ENCODE results near the gene CELF2.
"Not testable (repeated sequence)": the region's sequence is repeated elsewhere in the genome, so short reads cannot be mapped to it uniquely, and the experiment has no call there.

The CELF2 gene

DNA sequence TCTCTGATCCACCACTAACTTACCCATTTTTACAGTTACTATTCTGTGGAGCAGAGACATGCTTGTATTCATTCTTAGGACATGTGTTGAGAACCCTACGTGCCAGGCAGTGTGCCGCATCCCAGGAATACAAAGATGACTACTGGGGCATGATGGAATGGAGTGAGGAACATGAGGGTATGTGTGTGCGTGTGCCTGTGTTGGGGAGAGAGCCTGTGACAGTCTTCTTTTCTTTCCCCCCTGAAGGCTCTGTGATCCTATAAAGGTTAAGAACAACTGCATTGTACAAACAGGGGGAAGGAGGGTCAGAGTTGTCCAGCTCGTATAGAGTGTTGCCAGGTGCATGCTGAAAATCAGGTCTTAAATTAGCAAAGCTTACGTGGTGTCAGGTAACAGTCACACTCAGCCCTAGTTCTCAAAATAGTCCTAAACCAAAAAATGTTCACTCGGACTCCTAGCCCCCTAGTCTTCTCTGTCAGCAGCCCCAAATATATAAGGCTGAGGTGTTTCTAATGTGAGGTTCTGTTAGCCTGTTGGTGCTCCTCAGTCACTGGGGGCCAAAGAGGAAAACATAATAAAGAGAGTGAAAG, 161.9 kb downstream of the CELF2 start:
- no peak for DNase-seq

DNA sequence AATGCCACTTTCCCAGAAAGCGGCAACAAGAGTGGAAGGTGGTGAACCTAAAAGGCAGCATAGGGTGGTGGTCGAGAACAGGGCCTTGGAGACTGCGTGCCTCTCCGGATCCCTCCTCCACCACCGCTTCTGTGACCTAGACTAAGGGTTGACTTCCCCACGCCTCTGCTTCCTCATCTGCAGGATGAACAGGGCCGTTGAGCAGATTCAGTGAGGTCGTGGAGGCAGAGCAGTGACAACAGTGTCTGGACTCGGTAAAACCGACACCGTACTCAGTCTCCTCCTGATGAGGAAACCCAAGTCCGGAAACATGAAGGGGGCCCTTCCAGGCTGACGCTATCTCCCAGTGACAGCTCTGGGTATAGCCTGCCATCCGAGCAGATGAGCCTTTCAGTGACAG, 162.6 kb downstream of the CELF2 start:
- peak; percentile 70 for DNase-seq

DNA sequence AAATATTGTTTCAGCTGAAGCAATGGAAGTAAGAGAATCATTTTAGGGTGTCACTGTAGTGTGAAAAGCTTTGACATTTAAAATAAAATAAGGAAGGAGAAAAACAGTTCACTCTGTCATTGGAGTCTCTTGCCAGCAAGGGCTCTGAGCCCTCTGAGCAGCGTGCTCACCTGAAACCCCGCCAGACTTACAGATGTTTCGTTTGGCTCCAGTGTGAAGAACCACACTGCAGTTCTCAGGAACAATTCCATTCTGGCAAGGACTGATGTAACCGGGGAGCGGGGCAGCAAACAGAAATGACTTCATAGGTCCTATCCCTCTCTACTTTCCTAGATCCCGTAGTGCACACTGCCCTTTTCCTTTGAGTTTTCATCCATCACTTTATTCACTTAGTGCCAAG, 164.3 kb downstream of the CELF2 start:
- DNase-seq, result no peak

DNA sequence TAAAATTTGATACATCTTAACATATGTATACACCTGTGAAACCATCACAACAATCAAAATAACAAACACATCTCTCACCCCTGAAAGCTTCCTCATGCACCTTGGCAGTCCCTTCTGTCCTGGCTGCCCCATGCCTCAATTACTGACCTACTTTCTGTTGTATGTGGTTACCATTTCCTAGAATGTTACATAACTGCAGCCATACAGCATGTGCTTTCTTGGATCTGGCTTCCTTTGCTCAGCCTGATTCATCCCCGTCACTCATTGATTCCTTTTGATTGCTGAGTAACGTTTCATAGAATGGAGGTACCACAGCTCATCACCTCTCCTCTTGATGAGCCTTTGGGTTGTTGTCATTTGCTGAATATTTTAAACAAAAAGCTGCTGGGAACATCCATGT, 165.3 kb downstream of the CELF2 start:
- DNase-seq, result no peak

DNA sequence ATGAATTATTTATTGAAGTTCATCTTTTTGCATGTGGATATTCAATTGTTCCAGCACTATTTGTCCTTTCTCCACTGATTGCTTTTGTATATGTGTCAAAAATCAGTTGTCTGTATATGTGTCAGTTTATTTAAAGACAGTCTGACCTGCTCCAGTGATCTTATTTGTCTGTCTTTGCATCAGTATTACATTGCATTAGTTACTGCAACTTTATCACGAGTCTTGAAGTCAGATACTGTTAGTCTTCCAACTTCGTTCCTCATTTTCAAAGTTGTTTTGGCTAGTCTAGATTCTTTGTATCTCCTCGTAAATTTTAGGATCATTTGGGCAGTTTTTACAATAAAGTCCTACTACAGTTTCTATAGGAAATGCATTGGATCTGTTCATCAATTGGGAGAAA, 166.4 kb downstream of the CELF2 start:
- DNase-seq, result no peak

DNA sequence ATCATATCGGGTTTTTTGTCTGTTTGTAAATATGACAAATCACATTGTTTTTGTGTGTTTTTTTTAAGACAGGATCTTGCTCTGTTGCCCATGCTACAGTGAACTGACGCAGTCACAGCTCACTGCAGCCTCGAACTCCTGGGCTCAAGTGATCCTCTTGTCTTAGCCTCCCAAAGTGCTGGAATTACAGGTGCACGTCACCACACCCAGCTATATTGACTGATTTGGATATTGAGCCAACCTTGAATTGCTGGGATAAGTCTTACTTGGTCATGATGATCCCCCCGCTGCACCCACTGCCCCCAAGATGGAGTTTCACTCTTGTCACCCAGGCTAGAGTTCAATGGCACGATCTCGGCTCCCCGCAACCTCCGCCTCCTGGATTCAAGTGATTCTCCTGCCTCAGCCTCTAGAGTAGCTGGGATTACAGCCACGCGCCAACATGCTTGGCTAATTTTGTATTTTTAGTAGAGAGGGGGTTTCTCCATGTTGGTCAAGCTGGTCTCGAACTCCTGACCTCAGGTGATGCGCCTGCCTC, 167.5 kb downstream of the CELF2 start:
- not testable (repeated sequence) for DNase-seq

DNA sequence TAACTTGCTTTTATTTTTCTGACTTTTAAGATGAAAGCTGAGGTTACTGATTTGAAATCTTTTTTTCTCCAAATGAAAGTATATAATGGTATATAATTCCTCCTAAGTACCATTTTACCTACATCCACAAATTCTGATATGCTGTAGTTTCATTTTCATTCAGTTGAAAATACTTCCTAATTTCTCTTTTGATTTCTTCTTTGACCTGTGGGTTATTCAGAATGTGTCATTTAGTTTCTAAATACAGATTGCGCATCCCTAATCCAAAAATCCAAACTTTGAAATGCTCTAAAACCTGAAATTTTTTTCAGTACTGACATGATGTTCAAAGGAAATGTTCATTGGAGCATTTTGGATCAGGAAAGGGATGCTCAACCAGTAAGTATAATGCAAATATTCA, 168.7 kb downstream of the CELF2 start:
- no peak for DNase-seq

DNA sequence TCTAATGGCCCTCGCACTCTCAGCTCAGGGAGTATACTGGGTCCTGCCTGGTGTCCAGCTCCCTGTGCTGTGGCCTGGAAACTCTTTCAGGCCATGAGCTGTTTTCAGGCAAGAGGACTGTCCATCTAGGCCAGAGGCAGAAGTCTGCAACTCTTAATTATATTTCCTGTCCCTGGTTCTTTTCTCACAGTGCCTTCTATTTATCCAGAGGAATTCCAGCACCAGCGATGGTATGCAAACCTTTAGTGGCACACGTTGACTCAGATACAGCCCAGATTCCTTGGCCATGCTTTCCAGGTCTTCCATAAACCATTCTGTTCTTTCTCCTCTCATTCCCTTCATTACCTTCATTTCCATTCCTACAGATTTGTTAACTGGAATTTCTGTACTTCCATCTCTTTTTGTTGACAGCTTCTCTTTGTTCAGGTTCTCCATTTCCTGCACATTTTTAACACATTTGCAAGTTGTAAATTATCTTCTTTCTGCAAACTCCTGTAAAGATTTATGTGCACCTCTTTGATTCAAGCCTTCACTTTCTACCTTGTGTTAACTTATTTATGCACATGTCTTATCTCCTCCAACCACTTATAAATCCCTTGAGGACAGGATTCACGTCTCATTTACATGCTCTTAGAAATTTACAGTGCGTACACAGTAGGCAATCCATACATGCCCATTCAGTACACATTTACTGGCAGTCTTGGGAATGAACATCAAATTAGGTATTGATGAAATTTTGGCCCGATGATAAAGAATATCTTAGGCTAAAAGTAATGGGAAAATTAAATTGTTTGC, 172.1 kb downstream of the CELF2 start:
- DNase-seq, result no peak

DNA sequence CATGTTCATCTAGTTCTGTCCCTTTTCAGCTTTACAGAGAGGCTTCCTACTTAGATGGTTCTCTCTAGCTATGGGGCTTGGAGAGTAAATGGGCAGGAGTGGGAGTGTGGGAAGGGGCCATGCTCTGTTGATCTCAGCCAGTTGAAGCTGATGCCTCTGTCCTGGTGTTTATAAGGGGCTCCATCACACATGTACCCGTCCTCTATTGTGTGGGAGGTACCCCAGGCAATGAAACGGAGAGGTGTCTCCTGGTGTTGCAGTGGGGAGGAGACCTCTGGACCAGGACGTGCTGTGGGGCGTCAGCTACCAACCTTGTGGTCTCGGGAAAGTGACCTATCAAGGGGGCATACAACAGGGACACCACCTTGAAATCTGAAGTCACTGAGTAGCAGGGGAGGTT, 173.5 kb downstream of the CELF2 start:
- DNase-seq, result no peak

DNA sequence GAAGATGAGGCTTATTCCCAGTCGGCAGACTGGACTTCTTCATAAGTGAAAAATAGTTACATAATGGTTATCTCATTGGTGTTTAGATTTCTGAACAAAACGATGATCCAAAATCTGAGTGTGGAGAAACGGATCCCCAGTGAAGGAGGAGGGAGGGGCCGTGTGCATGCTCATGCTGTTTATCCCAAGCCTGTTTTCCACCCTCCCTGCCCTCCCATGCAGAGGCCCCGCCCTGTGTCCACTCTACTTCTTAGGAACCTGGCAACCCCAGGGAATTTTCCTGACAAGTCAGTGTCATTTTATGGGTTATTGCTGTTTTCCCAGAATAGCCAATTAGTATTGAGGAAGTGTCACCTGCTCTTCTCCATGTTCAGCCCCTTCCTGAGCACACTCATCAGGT, 174.0 kb downstream of the CELF2 start:
- no peak for DNase-seq

DNA sequence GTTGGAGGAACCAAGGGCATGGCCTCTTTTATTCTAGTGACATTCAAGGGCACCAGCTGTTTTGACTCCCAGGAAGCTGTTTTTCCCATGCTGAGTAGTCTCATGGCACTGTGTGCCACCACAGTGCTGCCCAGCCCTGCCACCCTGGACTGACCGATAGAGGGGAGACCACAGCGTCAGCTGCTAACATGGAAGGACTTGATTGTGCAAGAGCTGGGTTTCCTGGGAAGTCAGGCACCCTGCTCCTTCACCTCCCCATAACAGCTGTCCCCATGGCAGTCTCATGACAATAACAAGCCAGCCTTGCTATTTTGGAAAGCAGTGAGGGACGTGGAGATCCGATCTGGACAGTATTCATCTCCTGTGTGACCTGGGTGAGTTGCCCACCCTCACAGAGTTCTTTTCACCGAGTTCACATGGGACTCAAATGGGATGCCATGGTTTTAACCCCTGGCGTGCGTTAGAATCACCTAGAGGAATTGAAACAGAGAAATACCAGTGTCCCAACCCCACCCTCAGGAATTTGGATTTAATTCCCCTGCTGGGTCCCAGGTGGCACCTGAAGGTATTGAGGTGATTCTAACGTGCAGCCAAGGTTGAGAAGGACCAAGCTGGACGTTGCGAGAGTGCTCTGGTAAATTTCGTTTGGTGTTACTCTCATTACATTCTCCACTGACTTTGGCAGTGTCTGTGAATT, 174.8 kb downstream of the CELF2 start:
- no peak for DNase-seq

DNA sequence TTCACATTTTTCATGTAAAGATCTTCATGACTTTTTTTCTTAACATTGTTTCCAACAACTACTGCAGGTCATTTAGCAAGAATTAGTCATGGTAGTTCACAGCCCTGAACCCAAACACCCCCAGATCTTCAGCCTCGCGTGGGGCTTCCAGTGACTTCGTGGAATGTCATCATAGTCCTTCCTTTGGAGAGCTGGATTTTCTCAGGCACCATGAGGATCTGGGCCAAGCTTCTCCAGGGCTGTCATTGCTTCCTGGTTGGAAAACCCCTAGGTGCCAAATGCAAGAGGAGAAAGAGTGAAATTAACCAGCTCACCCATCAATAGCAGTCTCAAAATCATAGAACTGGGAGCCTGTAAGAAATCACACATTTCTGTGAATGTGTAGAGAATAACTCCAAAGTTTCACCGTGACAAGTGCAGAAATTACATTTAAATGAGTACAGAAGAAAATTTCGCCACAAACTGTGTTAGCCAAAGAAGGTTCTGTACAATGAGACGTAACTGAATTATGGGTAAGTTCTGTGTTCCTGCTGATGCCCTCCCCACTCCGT, 175.4 kb downstream of the CELF2 start:
- DNase-seq, result no peak

DNA sequence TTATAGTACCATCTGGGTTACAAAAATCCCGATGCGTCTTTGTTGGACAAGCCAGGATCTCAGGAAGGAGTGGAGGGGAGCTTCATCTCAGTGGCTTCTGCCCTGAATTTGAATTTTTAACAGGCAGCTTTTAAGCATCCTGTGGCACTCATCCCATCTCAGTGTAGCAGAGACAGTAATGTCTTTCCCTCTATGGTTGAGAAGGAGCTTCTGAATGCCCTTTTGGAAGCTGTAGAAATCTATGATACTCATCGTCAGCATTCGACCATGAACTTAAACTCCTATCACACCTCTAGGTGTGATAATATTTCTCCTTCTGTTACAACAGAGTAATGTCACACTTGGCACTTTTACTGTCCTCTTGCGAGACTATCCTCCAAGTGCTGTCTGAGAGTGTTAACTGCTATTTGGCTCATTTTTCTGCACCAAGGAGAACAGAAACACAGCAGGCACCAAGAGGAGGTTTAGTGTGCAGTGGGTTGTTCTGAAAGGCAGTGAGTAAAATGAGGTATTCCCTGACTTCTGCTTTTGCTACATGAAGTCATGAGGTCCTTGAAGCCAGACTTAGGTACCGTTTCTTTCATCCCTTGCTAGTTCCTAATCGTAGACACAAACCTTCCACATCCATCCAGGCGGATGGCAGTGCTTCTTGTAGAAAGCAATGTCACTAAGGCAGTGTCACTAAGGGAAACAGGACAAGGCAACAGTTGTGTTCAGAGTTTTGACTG, 177.4 kb downstream of the CELF2 start:
- no peak for DNase-seq

DNA sequence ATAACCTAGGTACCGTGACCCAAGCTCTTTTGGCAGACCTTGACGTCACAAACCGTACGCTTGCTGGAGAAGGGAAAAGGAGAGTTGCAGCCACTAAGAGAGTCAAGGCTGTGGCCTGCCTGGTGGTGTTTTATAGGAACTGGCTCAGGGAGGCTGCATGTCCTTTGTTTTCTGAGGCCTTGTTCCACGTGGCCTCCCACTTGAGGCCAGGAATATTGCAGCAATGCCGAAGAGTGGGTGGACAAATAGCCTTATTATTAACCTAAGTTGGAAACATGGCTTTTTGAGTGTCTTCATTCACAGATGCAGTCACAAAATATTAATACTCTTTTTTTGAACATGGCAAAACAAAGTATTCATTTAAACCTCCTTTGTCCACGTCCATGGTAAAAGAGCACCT, 178.0 kb downstream of the CELF2 start:
- DNase-seq, result no peak

DNA sequence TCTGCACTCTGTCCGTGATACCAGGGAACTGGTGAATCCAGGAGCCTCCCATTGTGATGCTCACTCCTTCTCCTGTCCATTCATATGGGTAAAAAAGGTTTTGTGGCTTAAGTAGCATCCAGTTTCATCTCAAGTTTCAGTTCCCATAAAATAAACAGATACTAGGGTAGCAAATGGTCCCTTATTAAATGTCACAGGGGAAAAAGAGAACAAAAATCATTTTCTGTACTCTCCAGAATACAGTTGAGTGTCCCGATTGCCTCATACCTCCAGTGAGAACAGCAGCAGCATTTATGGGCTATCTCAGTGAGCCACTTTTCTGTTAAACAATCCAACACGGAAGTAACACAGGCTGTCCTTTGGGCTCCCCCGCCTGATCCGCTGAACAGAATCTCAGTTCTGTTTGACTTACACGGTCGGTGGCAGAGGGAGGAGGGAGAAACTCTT, 179.6 kb downstream of the CELF2 start:
- no peak for DNase-seq

DNA sequence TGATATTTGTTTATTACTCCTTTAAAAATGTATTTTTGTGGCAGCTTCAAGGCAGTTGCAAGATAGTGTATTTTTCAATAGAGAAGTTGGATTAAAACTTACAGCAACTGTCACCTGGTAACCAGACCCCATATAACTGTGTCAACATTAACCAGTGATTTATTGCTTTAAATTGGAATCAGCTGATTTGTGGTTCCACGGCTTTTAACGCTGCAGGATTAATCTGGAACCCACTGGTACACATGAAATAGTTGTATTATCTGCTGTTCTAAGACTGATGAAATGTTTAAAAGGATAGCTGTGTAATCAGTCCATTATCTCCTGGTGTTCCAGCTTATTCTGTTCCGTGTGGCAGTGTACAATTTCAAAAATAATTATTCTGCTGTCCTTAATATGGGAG, 180.2 kb downstream of the CELF2 start:
- no peak for DNase-seq

DNA sequence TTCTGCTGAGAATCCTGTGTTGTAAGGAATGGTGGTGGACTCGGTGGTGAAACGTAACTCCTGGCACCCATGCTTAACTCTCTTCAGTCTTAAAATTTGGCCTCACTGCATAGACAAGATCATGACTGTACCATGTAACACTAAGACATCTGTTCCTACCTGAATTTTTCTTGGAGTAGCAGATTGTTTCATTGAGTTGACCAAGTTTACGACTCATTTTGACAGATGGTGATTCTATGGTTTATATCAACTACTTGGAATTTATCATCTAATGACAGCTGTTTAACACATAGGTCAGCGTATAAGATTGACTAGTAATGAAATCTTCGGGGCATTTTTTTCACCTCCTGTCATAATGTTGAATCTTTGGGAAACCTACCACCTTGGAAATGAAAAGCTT, 184.2 kb downstream of the CELF2 start:
- no peak for DNase-seq

DNA sequence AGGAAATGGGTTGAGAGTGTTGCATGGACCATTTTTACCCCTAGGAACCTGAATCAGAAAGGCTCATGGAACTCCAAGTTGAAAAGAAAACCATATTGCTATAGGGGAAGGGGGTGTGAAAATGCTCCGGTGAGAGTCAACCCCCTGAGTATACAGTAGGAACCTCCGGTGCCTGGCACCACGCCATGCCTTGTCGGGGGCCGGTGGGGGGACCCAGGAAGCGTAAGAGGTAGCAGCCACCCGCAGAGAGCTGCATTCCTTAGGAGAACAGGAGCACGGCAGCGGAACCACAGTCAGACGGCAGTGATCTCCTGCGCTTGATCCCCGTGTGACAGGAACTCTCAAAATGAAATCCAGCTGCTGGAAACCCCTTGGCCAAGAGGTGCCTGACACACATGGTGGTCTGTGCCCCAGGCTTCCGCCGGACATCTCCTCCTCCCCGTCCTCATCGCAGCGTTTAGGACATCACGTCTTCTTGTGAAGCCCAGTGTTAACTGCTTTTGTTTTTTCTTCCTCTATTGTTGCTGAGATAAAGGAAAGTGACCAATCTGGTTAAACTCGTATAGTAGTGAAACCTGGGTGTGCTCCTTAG, 186.8 kb downstream of the CELF2 start:
- DNase-seq, result no peak

DNA sequence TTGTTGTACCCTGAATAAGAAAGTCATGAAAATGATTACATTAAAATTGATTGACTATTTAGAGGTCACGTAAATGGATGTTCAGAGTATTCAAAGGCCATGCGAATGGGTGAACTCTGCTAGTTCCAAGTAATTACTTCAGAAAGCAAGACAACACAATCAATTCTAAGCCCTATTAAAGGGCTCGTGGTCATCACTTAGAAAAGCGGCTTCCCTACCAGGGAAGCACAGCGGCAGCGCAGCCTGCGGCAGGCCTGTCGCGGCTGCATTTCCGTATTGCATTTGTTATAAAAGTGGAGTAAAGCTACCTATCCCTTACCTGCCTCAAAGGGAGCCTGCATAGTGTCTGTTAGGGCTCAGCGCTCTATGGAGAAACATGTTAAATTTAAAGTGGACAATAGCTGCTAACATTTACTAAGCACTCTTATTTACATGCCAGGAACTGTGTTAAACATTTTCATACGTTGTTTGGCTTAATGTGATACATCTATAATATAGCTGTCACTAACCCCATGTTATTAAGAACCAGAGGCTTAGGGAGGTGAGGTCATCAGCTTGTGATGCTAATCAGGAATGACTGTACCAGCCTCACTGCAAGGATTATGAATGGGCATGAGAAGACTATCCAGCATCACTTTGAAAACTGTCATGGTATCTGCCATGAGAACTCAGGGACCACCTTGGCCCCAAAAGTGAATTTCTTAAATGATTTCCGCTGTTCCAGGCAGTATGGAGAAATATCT, 187.5 kb downstream of the CELF2 start:
- DNase-seq, result no peak

DNA sequence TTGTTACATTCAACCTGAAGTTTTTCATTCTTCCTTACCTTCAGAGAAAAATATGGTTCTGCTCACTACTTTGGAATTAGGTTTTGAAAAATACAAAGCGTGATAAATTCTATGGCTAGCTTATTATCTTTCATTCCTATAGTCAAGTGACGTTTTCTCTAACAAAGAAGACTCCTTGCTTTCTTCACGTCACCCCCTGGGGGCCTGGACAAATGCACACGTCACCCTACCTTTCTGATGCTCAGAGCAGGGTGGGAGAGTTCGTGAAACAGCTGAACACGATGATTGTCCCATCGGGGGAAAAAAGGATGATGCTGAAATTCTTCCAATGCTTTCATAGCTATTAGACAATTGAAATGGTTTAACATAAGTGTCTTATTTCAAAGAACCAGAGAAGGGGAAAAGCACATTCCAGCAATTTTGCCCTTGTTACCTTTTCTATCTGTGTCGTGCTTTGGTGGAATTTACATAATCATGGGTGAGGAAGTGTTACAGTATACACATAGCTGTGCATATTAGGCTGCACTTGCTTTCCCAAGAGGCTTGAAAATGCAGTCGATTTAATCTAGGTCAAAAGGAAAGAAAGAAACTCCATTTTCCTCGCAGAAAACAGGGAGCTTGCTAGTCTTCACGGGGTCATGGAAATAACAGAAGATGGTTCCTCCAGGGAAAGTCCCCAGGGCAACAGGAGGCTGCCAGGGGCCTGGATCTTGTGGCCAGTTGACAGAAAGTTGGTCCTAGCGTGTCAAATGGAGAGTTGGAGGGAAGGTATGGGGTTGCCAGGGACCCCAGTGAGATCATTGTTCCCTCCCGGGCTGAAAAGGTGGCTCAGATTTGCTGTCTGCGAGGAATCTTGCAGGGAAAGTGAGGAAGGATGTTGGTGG, 189.2 kb downstream of the CELF2 start:
- no peak for DNase-seq

DNA sequence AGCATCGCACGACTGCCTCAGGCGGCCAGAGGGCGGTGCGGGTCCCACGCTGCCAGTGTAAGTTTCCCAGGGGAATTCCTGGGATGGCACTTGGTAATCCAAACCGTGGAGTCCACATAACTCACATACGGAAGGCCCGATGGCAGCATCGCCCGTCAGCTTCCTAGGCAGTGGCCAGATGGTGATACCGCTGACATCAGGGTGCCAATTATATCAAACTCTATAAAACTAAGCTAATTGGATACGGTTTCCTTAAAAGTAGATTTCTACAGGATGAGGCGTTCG, 189.8 kb downstream of the CELF2 start:
- no peak for DNase-seq
